Smooth muscle cell (in vitro differentiated cells): ENCODE measurements around the gene CCDC186. TPM values are rescaled to one million over a fixed set of nuclear protein-coding genes. Genes with fewer than 3 reads are reported as not detected.
A peak's percentile ranks its signal among the peaks of the same experiment; 100 is the strongest.

Experiments used
- DNase-seq: peaks from one replicate; lab custom pipeline; 2025; ENCODE audit not compliant: unreplicated experiment; lab: John Stamatoyannopoulos, UW
- H2AFZ ChIP-seq: fragments of 200-600 bp; sonication (generic); 2 replicates; pipeline ENCODE4 v1.6.0; 2016; ENCODE audit warnings: antibody characterized with exemption, low read depth, mild to moderate bottlenecking
- H3F3A ChIP-seq: fragments of 200-600 bp; sonication (generic); 2 replicates; pipeline ENCODE4 v1.6.0; 2017; ENCODE audit warnings: antibody characterized with exemption, low read depth
- H3K27ac ChIP-seq: fragments of 200-600 bp; sonication (generic); 2 replicates; pipeline ENCODE4 v1.5.1; 2016; ENCODE audit warnings: low read depth, mild to moderate bottlenecking
- H3K27me3 ChIP-seq: fragments of 200-600 bp; sonication (generic); 2 replicates; pipeline ENCODE4 v1.6.1; 2016; ENCODE audit warnings: low read depth, mild to moderate bottlenecking
- H3K36me3 ChIP-seq: fragments of 200-600 bp; sonication (generic); 2 replicates; pipeline ENCODE4 v1.5.1; 2016; ENCODE audit warnings: low read depth
- H3K4me1 ChIP-seq: fragments of 200-600 bp; sonication (generic); 2 replicates; pipeline ENCODE4 v1.5.1; 2016; ENCODE audit warnings: low read depth
- H3K4me2 ChIP-seq: fragments of 200-600 bp; sonication (generic); 2 replicates; pipeline ENCODE4 v1.6.0; 2016; ENCODE audit warnings: mild to moderate bottlenecking
- H3K4me3 ChIP-seq: fragments of 200-600 bp; sonication (generic); 2 replicates; pipeline ENCODE4 v1.5.1; 2016; ENCODE audit warnings: mild to moderate bottlenecking
- H3K79me2 ChIP-seq: fragments of 200-600 bp; sonication (generic); 2 replicates; pipeline ENCODE4 v1.6.0; 2016; ENCODE audit warnings: low read depth, mild to moderate bottlenecking
- H3K9ac ChIP-seq: fragments of 200-600 bp; sonication (generic); 2 replicates; pipeline ENCODE4 v1.6.0; 2016; ENCODE audit warnings: low read depth
- H3K9me3 ChIP-seq: fragments of 200-600 bp; sonication (generic); replicated peaks from 2 replicates; pipeline ENCODE4 v1.5.1; 2016; ENCODE audit warnings: low read depth
- H4K20me1 ChIP-seq: fragments of 200-600 bp; sonication (generic); 2 replicates; pipeline ENCODE4 v1.6.0; 2016; ENCODE audit warnings: low read depth
- WGBS: methylation state at CpG from one replicate; pipeline ENCODE4 v1.1.7; 2016; ENCODE audit warnings: low lambda C conversion rate; 5-methylcytosine and 5-hydroxymethylcytosine counted together
- polyA plus RNA-seq: library from polyadenylated mRNA; unstranded; fragments of >200 nt; fragmentation: Nextera tagmentation; extraction: Ambion mirVana; gene quantifications from 2 replicates; pipeline ENCODE4 v1.2.1, GENCODE V29; 2016
- total RNA-seq: library from RNA; depleted of rRNA; stranded (reverse); fragments of >200 nt; gene quantifications from 2 replicates; pipeline ENCODE4 v1.2.3, GENCODE V29; 2014
- TF ChIP-seq, protein P1 (sequence below): fragments of 200-600 bp; sonication (generic); IDR thresholded peaks from 2 replicates; pipeline ENCODE4 v1.5.1; 2017; ENCODE audit warnings: borderline replicate concordance, mild to moderate bottlenecking, antibody characterized with exemption; ENCODE audit not compliant: insufficient read depth, poor library complexity, severe bottlenecking

Gene CCDC186
- total and polyA plus RNA-seq, 2 experiments from 2014 or later: 14.6 to 27.9 TPM

DNA sequence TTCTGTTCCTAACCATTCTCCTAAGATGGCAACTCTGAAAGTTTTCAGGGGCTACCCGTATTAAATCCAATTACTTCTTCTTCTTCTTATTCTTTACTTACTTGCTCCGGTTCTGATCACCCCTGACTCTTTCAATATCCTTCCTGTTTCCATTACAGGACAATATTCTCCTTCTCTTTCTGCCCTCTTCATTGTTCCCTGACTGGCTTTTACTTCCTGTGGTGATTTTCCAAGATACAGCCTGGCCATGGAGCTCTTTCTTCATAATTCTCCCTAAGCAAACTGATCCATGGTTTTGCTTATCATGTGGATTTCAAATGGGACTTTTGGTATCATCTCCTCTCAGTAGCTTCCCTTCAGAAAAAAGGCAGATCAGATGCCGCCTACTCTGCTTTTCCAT, 35.4 kb downstream of the CCDC186 start:
- Histone ChIP-seq H3K4me3 (no peak overlapping the region), H3K27me3 (no peaks in the 10 kb centered on the region), H3F3A (no peaks in the 10 kb centered on the region), H3K9me3 (no peaks in the 10 kb centered on the region), H3K4me1 (no peaks in the 10 kb centered on the region), H3K79me2 (no peaks in the 10 kb centered on the region), H3K4me2 (no peak overlapping the region), H4K20me1 (peaks cover 3% of the 10 kb centered on the region), H3K9ac (no peak overlapping the region), H3K36me3 (peaks cover 28% of the 10 kb centered on the region), H2AFZ (no peak overlapping the region), H3K27ac (no peak overlapping the region)
- no peak for DNase-seq
- TF ChIP-seq, protein P1, sequence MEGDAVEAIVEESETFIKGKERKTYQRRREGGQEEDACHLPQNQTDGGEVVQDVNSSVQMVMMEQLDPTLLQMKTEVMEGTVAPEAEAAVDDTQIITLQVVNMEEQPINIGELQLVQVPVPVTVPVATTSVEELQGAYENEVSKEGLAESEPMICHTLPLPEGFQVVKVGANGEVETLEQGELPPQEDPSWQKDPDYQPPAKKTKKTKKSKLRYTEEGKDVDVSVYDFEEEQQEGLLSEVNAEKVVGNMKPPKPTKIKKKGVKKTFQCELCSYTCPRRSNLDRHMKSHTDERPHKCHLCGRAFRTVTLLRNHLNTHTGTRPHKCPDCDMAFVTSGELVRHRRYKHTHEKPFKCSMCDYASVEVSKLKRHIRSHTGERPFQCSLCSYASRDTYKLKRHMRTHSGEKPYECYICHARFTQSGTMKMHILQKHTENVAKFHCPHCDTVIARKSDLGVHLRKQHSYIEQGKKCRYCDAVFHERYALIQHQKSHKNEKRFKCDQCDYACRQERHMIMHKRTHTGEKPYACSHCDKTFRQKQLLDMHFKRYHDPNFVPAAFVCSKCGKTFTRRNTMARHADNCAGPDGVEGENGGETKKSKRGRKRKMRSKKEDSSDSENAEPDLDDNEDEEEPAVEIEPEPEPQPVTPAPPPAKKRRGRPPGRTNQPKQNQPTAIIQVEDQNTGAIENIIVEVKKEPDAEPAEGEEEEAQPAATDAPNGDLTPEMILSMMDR: no peak
- 99% methylated on average over 3 of the region's 3 CpGs for WGBS

DNA sequence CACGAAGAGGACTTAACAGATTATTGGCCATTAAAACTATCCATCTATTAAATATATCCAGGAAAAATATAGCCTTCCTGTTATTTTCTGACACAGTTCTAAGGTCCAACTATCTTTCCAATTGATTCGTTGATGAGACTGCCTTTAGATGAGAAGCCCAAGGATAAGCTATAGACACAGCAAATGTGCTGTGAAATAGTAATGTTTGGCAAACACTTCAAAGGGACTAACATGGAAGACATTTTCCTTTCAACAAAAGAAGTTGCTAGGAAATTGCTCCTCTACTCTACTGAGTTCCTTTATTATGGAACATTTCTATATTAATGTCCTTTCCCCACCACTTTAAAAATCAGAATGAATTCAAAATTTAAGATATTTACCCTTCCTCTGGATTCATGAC, 38.5 kb downstream of the CCDC186 start:
- no peaks in the 10 kb centered on the region for H3K79me2 ChIP-seq
- no peak for DNase-seq
- H3K27ac ChIP-seq: no peak overlapping the region
- no peaks in the 10 kb centered on the region for H3F3A ChIP-seq
- no peaks in the 10 kb centered on the region for H4K20me1 ChIP-seq
- H3K4me1 ChIP-seq: no peaks in the 10 kb centered on the region
- WGBS: 98% methylated on average over 2 of the region's 2 CpGs
- no peak overlapping the region for H2AFZ ChIP-seq
- no peak overlapping the region for H3K9ac ChIP-seq
- H3K36me3 ChIP-seq: peaks cover 37% of the 10 kb centered on the region
- H3K4me3 ChIP-seq: no peak overlapping the region
- no peaks in the 10 kb centered on the region for H3K27me3 ChIP-seq
- no peak overlapping the region for H3K4me2 ChIP-seq
- no peaks in the 10 kb centered on the region for H3K9me3 ChIP-seq
- TF ChIP-seq, protein P1: no peak

DNA sequence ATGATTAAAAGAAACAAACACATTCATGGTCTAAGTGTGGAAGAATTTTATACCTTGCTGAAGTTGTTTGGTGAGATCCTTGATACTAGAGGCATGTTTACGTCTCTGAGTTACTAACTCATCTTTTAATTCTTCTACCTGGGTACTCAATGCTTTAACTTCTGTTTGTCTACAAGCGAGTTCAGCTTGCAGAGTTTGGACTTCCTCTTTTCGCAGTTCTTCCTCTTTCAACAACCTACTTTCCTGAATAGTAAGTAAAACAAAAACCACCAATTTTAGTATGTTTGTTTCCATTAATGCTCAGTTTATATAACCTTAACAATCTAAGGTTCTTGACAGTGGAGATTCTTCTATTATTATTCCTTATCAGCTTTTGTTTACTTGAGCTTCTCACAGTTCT, 42.9 kb downstream of the CCDC186 start:
- Histone ChIP-seq H3K36me3 (peaks cover 51% of the 10 kb centered on the region), H3K4me3 (no peak overlapping the region), H3K27me3 (no peaks in the 10 kb centered on the region), H4K20me1 (no peaks in the 10 kb centered on the region), H3K9me3 (no peaks in the 10 kb centered on the region), H2AFZ (no peak overlapping the region), H3K4me2 (no peak overlapping the region), H3K79me2 (no peaks in the 10 kb centered on the region), H3K9ac (no peak overlapping the region), H3K4me1 (no peaks in the 10 kb centered on the region), H3K27ac (no peak overlapping the region), H3F3A (no peaks in the 10 kb centered on the region)
- TF ChIP-seq, protein P1: no peak
- no peak for DNase-seq
- 100% methylated on average over 3 of the region's 3 CpGs for WGBS

DNA sequence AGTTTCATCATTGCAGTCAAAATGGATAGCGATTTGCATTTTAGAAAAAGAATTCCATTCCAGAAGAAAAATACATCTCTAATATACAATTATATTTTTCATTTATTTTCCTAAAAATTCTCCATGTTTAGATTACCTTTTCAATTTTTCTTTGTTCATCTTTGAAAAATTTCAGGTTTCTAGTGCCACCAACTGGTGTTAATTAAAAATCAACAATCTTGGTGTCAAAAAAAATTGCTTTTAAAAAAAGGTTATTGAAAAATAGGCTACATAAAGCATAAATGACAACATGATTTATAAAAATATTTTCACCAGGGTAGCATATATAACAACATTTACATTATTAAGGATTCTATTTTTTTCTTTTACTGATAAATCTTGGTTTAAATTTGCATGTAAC, 53.0 kb downstream of the CCDC186 start:
- Histone ChIP-seq H3K79me2 (no peaks in the 10 kb centered on the region), H3K36me3 (peaks cover 15% of the 10 kb centered on the region), H3K9ac (no peak overlapping the region), H2AFZ (no peak overlapping the region), H3K4me2 (no peak overlapping the region), H3F3A (peaks cover 4% of the 10 kb centered on the region), H3K27me3 (peaks cover 4% of the 10 kb centered on the region), H4K20me1 (no peaks in the 10 kb centered on the region), H3K9me3 (no peaks in the 10 kb centered on the region), H3K4me1 (no peaks in the 10 kb centered on the region), H3K27ac (no peak overlapping the region), H3K4me3 (no peak overlapping the region)
- 97% methylated on average over 1 of the region's 1 CpG for WGBS
- TF ChIP-seq, protein P1: peak; percentile 3
- no peak for DNase-seq
